GM06990 (cell line): ENCODE measurements around the gene CLMN.

Experiments used
- DNase-seq: peaks from one replicate; pipeline ENCODE4 v3.0.0-alpha.2; 2011; ENCODE audit not compliant: insufficient read length; ENCODE audit errors: extremely low read depth
- H3K27me3 ChIP-seq: replicated peaks from 2 replicates; pipeline ENCODE4 v1.6.0; 2011; ENCODE audit warnings: low read length; ENCODE audit not compliant: control insufficient read depth, insufficient read depth
- H3K36me3 ChIP-seq: 2 replicates; pipeline ENCODE4 v1.5.1; 2011; ENCODE audit warnings: low read length; ENCODE audit not compliant: control insufficient read depth, insufficient read depth
- H3K4me3 ChIP-seq: replicated peaks from 2 replicates; pipeline ENCODE4 v1.5.1; 2011; ENCODE audit warnings: low read depth, mild to moderate bottlenecking, control low read depth, low read length
- TF ChIP-seq, protein P1 (sequence below): IDR thresholded peaks from 2 replicates; pipeline ENCODE4 v1.5.1; 2011; ENCODE audit warnings: low read length, control low read depth, mild to moderate bottlenecking, inconsistent platforms; ENCODE audit not compliant: insufficient read depth, poor library complexity, severe bottlenecking

The CLMN gene

DNA sequence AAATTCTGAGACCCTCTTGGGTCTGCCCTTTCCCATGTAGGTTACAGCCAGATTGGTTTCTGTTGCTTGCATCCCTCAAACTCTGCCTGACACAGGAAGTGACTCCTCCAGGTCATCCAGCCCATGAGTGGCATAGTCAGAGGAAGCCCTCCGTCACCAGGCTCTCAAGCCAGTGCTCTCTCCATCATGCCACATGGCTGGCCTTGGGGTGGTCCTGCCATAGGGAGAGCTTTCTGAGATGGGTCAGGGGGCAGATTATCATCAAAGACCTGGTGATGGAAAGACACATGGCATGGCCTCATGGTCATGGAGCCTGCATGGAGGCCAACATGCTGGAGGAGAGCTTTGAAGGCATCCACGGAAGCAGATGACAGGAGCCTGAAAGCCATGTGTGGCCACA is 15.4 kb upstream of the CLMN start:
- H3K4me3 ChIP-seq, result no peak overlapping the region
- DNase-seq, result no peak
- TF ChIP-seq, protein P1, sequence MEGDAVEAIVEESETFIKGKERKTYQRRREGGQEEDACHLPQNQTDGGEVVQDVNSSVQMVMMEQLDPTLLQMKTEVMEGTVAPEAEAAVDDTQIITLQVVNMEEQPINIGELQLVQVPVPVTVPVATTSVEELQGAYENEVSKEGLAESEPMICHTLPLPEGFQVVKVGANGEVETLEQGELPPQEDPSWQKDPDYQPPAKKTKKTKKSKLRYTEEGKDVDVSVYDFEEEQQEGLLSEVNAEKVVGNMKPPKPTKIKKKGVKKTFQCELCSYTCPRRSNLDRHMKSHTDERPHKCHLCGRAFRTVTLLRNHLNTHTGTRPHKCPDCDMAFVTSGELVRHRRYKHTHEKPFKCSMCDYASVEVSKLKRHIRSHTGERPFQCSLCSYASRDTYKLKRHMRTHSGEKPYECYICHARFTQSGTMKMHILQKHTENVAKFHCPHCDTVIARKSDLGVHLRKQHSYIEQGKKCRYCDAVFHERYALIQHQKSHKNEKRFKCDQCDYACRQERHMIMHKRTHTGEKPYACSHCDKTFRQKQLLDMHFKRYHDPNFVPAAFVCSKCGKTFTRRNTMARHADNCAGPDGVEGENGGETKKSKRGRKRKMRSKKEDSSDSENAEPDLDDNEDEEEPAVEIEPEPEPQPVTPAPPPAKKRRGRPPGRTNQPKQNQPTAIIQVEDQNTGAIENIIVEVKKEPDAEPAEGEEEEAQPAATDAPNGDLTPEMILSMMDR, result no peak
- peaks cover 1% of the 10 kb centered on the region for H3K27me3 ChIP-seq
- no peaks in the 10 kb centered on the region for H3K36me3 ChIP-seq

DNA sequence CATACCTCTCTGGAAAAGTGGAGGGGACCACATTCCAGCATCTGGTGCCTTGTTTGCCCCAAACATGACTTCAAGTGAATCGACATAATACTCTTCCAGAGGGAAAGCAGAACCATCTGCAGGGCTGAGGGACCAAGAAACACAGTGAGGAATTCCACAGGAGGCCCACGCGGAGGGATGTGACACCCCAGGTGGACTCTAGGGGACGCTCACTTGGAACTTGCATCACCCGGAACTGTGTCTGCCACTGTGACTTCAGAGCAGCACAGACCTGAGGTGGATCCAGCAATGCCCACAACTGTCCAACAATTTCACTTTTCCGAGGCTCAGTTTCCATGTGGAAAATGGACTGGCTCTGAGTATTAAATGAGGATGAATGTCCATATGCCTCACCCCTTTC is 14.3 kb upstream of the CLMN start:
- TF ChIP-seq, protein P1, result no peak
- DNase-seq, result no peak
- H3K27me3 ChIP-seq, result peaks cover 1% of the 10 kb centered on the region
- no peaks in the 10 kb centered on the region for H3K36me3 ChIP-seq
- H3K4me3 ChIP-seq, result no peak overlapping the region

DNA sequence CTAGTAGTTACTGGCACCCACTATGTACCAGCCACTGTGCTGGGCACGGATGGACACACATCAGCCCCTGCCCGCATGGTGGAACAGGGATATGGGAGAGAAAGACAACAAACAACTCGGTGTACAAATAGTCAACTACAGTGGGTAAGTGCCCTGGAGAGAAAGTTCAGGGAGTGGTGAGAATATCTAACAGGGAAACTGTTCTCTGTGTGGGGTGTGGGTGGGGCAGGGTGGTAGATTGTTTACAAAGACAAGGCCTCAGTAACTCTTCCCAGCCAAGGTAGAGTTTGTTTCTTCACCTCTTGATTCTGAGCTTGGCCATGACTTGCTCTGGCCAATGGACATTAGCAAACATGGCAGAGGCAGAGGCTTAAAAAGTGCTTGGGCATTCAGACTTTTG is 12.9 kb upstream of the CLMN start:
- DNase-seq, result no peak
- TF ChIP-seq, protein P1, result no peak

DNA sequence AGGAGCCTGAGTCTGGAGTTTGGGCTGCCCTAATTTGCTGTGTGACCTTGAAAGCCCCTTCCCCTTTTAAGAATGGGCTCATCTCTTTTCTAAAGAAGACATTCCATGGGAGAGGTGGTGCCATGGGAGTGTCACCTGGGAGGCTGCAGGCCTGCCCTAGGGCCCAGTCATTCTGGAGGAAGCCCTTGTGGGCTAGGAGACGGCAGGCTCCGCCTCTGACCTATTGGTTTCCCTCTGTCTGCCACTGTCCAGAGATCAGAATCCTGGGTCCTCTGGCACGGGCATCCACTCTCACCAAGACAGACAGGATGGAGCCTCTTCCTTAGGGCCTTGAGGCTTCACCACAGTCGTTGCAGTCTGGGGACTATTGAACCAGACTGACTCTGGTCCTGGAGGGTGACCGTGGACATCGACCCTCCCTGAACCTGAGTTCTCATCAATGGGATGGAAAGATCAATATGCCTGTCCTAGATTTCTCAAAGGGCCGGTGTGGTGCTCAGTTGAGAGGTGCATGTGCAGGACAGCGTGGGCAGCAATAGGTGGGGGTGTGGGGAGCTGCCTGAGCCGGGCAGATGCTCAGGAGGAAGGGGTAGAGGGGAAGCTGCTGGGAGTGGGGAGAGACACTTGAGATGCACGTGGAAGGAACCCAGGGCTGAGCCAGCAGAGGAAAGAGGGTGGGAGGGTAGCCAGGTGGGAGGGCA is 12.2 kb upstream of the CLMN start:
- TF ChIP-seq, protein P1, result no peak
- no peaks in the 10 kb centered on the region for H3K36me3 ChIP-seq
- DNase-seq, result no peak
- no peaks in the 10 kb centered on the region for H3K27me3 ChIP-seq
- no peak overlapping the region for H3K4me3 ChIP-seq

More for the DNA sequence above, 12.9 kb upstream of the CLMN start:
- Histone ChIP-seq H3K36me3 (no peaks in the 10 kb centered on the region), H3K4me3 (no peak overlapping the region), H3K27me3 (peaks cover 1% of the 10 kb centered on the region)

DNA sequence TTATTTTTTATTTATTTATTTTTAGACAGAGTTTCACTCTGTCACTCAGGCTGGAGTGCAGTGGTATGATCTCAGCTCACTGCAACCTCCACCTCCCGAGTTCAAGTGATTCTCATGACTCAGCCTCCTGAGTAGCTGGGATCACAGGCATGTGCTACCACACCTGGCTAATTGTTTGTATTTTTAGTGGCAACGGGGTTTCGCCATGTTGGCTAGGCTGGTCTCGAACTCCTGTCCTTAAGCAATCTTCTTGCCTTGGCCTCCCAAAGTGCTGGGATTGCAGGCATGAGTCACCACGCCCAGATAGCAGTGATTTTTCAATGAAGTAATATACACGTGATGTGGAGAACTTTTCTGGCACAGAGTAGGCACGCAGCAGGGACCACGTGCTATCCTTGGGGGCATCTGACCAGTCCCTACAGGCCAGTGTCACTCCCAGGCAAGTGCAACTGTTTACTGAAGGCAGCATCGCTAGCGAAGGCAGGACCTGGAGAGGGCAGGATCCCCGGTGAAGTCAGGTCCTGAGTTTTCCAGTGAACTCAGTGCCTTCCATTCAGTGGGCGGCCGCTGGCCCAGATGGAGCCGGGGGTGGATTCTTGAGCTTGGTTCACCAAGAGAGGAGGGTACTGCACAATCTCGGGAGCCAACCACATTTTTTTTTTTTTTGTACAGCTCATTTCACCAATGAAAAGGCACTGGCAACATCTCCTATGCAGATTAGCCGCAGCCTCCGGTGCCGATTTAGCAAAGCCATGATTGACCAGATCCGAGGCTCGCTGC is 11.1 kb upstream of the CLMN start:
- H3K27me3 ChIP-seq, result no peaks in the 10 kb centered on the region
- no peak overlapping the region for H3K4me3 ChIP-seq
- no peak for DNase-seq
- no peaks in the 10 kb centered on the region for H3K36me3 ChIP-seq
- TF ChIP-seq, protein P1, result no peak
